ENCODE data around the gene LIN7B. TPM values are rescaled to one million over a fixed set of nuclear protein-coding genes. Genes with fewer than 3 reads are reported as not detected.
"Not testable (repeated sequence)": the region's sequence is repeated elsewhere in the genome, so short reads cannot be mapped to it uniquely, and the experiment has no call there.

The LIN7B gene
- polyA plus RNA-seq, 4 donors = 7.7 to 21.9 (median 14.5) TPM

GRCh38 chr19:49120325-49120683 lies 6.1 kb downstream of the LIN7B start:
- WGBS, 3 donors = 12 to 19% (median 13%) methylated on average over 15 to 16 of the region's 16 CpGs
- no peak for DNase-seq
- Histone ChIP-seq H3K36me3 (ENCODE audit: control insufficient read depth in 3 of 3, insufficient read depth in 2 of 3, low read depth in 1 of 3, low read length in 3 of 3) (peaks cover 0 to 11% (median 0%) of the 10 kb centered on the region in 3 donors), H3K4me3 (ENCODE audit: low read depth in 1 of 3, low read length in 3 of 3) (peak overlapping the region in 1 of 3 donors; percentile 59), H3K9me3 (ENCODE audit: control insufficient read depth in 2 of 2, insufficient read depth in 1 of 2, low read depth in 1 of 2, low read length in 1 of 2) (no peaks in the 10 kb centered on the region), H3K27ac (ENCODE audit: low read depth in 1 of 3, low read length in 2 of 3) (no peak overlapping the region), H3K4me1 (ENCODE audit: control insufficient read depth in 3 of 3, insufficient read depth in 2 of 3, low read depth in 1 of 3, low read length in 2 of 3) (peaks cover 6 to 18% (median 7%) of the 10 kb centered on the region in 3 donors), H3K27me3 (ENCODE audit: control insufficient read depth in 3 of 3, insufficient read depth in 3 of 3, low read length in 3 of 3) (peaks cover 0 to 22% (median 0%) of the 10 kb centered on the region in 3 donors)
- no peak for FAIRE-seq

GRCh38 chr19:49120868-49121267 lies 6.7 kb downstream of the LIN7B start:
- 93 to 97% (median 96%) methylated on average over 2 of the region's 2 CpGs for WGBS, 3 donors
- DNase-seq = no peak
- FAIRE-seq = no peak

GRCh38 chr19:49121841-49122240 lies 7.7 kb downstream of the LIN7B start:
- Histone ChIP-seq H3K27me3 (ENCODE audit: control insufficient read depth in 3 of 3, insufficient read depth in 3 of 3, low read length in 3 of 3) (peaks cover 0 to 25% (median 0%) of the 10 kb centered on the region in 3 donors), H3K4me1 (ENCODE audit: control insufficient read depth in 3 of 3, insufficient read depth in 2 of 3, low read depth in 1 of 3, low read length in 2 of 3) (peaks cover 6 to 23% (median 7%) of the 10 kb centered on the region in 3 donors)
- WGBS, 3 donors = 63 to 79% (median 67%) methylated on average over 10 of the region's 10 CpGs
- not testable (repeated sequence) for FAIRE-seq; H3K27ac ChIP-seq (ENCODE audit: low read depth in 1 of 3, low read length in 2 of 3); H3K36me3 ChIP-seq (ENCODE audit: control insufficient read depth in 3 of 3, insufficient read depth in 2 of 3, low read depth in 1 of 3, low read length in 3 of 3); H3K4me3 ChIP-seq (ENCODE audit: low read depth in 1 of 3, low read length in 3 of 3); H3K9me3 ChIP-seq (ENCODE audit: control insufficient read depth in 2 of 2, insufficient read depth in 1 of 2, low read depth in 1 of 2, low read length in 1 of 2)
- peak in 1 of 2 donors; percentile 29 for DNase-seq

More at GRCh38 chr19:49120868-49121267, 6.7 kb downstream of the LIN7B start:
- Histone ChIP-seq H3K4me3 (ENCODE audit: low read depth in 1 of 3, low read length in 3 of 3) (no peak overlapping the region), H3K9me3 (ENCODE audit: control insufficient read depth in 2 of 2, insufficient read depth in 1 of 2, low read depth in 1 of 2, low read length in 1 of 2) (no peaks in the 10 kb centered on the region), H3K36me3 (ENCODE audit: control insufficient read depth in 3 of 3, insufficient read depth in 2 of 3, low read depth in 1 of 3, low read length in 3 of 3) (peaks cover 0 to 11% (median 0%) of the 10 kb centered on the region in 3 donors), H3K4me1 (ENCODE audit: control insufficient read depth in 3 of 3, insufficient read depth in 2 of 3, low read depth in 1 of 3, low read length in 2 of 3) (peaks cover 6 to 23% (median 7%) of the 10 kb centered on the region in 3 donors), H3K27me3 (ENCODE audit: control insufficient read depth in 3 of 3, insufficient read depth in 3 of 3, low read length in 3 of 3) (peaks cover 0 to 25% (median 0%) of the 10 kb centered on the region in 3 donors), H3K27ac (ENCODE audit: low read depth in 1 of 3, low read length in 2 of 3) (no peak overlapping the region)

DNA sequence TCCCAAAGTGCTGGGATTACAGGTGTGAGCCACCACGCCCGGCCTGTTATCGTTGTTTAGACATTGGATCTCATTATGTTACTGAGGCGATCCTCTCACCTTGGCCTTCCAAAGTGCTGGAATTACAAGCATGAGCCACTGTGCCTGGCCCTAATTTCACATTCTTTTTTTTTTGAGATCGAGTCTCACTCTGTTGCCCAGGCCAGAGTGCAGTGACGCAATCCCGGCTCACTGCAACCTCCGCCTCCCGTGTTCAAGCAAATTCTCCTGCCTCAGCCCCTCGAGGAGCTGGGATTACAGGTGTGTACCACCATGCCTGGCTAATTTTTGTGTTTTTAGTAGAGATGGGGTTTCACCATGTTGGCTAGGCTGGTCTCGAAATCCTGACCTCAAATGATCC lies 9.1 kb downstream of the LIN7B start:
- 75 to 88% (median 82%) methylated on average over 11 of the region's 11 CpGs for WGBS, 3 donors

DNA sequence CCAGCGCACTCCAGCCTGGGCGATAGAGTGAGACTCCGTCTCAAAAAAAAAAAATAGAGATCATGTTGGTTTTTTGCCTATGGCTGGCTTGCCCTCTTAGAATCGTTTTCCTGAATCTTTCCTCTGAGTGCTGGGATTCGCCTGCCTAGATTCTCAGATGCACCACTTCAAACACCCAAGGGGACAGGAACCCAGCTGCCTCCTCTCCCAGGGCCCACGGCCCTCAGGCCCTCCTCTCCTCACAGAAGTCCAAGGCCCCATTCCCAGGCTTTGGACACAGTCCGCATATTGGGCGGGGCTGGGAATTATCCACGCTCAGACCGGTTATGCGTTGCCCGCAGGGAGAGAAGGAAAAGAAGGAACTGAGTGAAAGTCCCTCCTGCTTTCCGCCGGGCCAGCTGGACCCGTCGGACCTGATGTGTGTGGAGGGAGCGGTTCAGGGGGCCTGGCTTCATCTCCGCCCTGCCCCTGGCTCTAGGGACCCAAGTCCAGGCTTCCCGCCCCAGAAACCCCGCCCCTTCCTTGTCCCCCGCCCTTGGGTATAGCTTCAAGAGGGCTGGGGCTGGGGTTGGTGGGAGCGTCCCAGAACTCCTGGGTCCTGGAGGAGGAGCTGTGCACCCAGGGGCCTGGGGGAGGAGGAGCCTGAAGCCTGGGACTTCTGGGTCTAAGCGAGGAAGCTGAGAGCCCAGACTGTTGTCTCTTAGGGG lies 11.0 kb downstream of the LIN7B start:
- Histone ChIP-seq H3K4me1 (ENCODE audit: control insufficient read depth in 3 of 3, insufficient read depth in 2 of 3, low read depth in 1 of 3, low read length in 2 of 3) (peaks cover 0 to 12% (median 3%) of the 10 kb centered on the region in 3 donors), H3K4me3 (ENCODE audit: low read depth in 1 of 3, low read length in 3 of 3) (peak overlapping the region in 1 of 3 donors; percentile 5), H3K9me3 (ENCODE audit: control insufficient read depth in 2 of 2, insufficient read depth in 1 of 2, low read depth in 1 of 2, low read length in 1 of 2) (peaks cover 0 to 3% of the 10 kb centered on the region in 2 donors), H3K27me3 (ENCODE audit: control insufficient read depth in 3 of 3, insufficient read depth in 3 of 3, low read length in 3 of 3) (peaks cover 0 to 18% (median 0%) of the 10 kb centered on the region in 3 donors), H3K36me3 (ENCODE audit: control insufficient read depth in 3 of 3, insufficient read depth in 2 of 3, low read depth in 1 of 3, low read length in 3 of 3) (no peaks in the 10 kb centered on the region), H3K27ac (ENCODE audit: low read depth in 1 of 3, low read length in 2 of 3) (peak overlapping the region in 2 of 3 donors; percentile 17 to 45)
- peak; percentile 76 to 91 for DNase-seq
- no peak for FAIRE-seq
- 13 to 36% (median 24%) methylated on average over 23 of the region's 23 CpGs for WGBS, 3 donors

More for the DNA sequence above, 9.1 kb downstream of the LIN7B start:
- H3K9me3 ChIP-seq (ENCODE audit: control insufficient read depth in 2 of 2, insufficient read depth in 1 of 2, low read depth in 1 of 2, low read length in 1 of 2); DNase-seq; H3K36me3 ChIP-seq (ENCODE audit: control insufficient read depth in 3 of 3, insufficient read depth in 2 of 3, low read depth in 1 of 3, low read length in 3 of 3); FAIRE-seq; H3K27ac ChIP-seq (ENCODE audit: low read depth in 1 of 3, low read length in 2 of 3); H3K4me3 ChIP-seq (ENCODE audit: low read depth in 1 of 3, low read length in 3 of 3): not testable (repeated sequence)
- H3K4me1 ChIP-seq (ENCODE audit: control insufficient read depth in 3 of 3, insufficient read depth in 2 of 3, low read depth in 1 of 3, low read length in 2 of 3) = peaks cover 0 to 20% (median 0%) of the 10 kb centered on the region in 3 donors
- peaks cover 0 to 25% (median 0%) of the 10 kb centered on the region in 3 donors for H3K27me3 ChIP-seq (ENCODE audit: control insufficient read depth in 3 of 3, insufficient read depth in 3 of 3, low read length in 3 of 3)

DNA sequence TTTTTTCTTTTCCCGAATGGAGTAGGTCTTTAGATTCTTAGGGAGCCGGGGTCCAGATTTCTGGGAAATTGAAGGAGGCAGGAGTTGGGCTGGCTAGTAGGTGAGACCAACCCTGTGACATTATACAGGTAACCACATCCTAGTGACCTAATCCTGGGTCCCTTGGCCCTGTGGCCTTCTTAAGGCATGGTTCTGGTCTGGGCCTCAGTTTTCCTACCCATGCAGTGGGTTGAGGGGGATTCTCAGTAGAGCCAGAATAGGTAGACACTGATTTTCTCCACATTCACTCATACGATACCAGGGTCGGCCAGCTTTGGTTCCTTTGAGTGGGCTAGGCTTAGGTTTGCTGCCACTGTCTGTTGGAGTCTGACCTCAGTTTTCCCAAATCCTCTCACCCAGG lies 12.4 kb downstream of the LIN7B start:
- Histone ChIP-seq H3K4me1 (ENCODE audit: control insufficient read depth in 3 of 3, insufficient read depth in 2 of 3, low read depth in 1 of 3, low read length in 2 of 3) (peaks cover 0 to 12% (median 3%) of the 10 kb centered on the region in 3 donors), H3K36me3 (ENCODE audit: control insufficient read depth in 3 of 3, insufficient read depth in 2 of 3, low read depth in 1 of 3, low read length in 3 of 3) (no peaks in the 10 kb centered on the region), H3K9me3 (ENCODE audit: control insufficient read depth in 2 of 2, insufficient read depth in 1 of 2, low read depth in 1 of 2, low read length in 1 of 2) (peaks cover 0 to 3% of the 10 kb centered on the region in 2 donors), H3K27me3 (ENCODE audit: control insufficient read depth in 3 of 3, insufficient read depth in 3 of 3, low read length in 3 of 3) (peaks cover 0 to 7% (median 0%) of the 10 kb centered on the region in 3 donors), H3K27ac (ENCODE audit: low read depth in 1 of 3, low read length in 2 of 3) (no peak overlapping the region), H3K4me3 (ENCODE audit: low read depth in 1 of 3, low read length in 3 of 3) (no peak overlapping the region)
- FAIRE-seq = no peak
- WGBS, 3 donors = 71 to 82% (median 80%) methylated on average over 4 of the region's 4 CpGs
- DNase-seq = no peak

DNA sequence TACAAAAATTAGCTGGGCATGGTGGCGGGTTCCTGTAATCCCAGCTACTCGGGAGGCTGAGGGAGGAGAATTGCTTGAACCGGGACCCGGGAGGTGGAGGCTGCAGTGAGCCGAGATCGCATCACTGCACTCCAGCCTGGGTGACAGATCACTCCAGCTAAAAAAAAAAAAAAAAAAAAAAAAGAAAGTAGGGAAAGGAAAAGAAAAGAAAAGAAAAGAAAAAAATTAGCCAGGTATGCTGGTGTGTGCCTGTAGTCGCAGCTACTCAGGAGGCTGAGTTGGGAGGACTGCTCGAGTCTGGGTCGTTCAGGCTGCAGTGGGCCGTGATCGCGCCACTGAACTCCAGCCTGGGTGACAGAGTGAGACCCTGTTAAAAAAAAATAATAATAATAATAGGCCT lies 13.1 kb downstream of the LIN7B start:
- H3K4me1 ChIP-seq (ENCODE audit: control insufficient read depth in 3 of 3, insufficient read depth in 2 of 3, low read depth in 1 of 3, low read length in 2 of 3) = peaks cover 0 to 12% (median 3%) of the 10 kb centered on the region in 3 donors
- not testable (repeated sequence) for H3K4me3 ChIP-seq (ENCODE audit: low read depth in 1 of 3, low read length in 3 of 3); H3K9me3 ChIP-seq (ENCODE audit: control insufficient read depth in 2 of 2, insufficient read depth in 1 of 2, low read depth in 1 of 2, low read length in 1 of 2); H3K27me3 ChIP-seq (ENCODE audit: control insufficient read depth in 3 of 3, insufficient read depth in 3 of 3, low read length in 3 of 3); H3K36me3 ChIP-seq (ENCODE audit: control insufficient read depth in 3 of 3, insufficient read depth in 2 of 3, low read depth in 1 of 3, low read length in 3 of 3); FAIRE-seq; H3K27ac ChIP-seq (ENCODE audit: low read depth in 1 of 3, low read length in 2 of 3); DNase-seq
- WGBS, 3 donors = 94 to 96% (median 95%) methylated on average over 12 of the region's 12 CpGs

DNA sequence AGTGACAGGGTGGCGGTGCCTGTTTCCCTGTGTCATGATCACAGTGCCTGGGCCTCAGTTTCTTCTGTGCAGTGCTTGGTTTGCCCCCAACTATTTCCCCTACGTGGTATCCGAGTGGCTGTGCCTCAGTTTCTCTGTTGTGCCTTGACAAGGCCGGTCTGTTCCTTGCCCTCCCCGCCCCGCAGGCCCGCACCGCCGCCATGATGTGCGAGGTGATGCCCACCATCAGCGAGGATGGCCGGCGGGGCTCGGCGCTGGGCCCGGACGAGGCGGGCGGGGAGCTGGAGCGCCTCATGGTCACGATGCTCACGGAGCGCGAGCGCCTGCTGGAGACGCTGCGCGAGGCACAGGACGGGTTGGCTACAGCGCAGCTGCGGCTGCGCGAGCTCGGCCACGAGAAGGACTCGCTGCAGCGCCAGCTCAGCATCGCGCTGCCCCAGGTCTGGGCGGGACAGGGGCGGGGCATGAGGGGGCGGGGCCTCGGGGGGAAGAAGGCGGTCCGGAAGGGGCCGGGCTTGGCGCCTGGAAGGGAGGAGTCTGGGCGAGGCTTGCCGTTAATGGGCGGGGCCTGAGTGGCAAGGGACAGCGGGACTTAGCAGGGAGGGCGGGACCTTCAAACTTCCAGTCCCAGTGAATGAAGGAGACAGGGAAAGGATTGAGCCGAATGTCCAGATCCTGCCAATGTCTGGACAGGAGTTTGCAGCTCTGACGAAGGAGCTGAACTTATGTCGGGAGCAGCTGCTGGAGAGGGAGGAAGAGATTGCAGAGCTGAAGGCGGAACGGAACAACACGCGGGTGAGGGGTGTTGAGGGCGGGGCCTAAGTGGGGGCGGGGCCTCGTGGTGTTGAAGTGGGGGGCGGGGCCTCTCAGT lies 13.7 kb downstream of the LIN7B start:
- H3K4me3 ChIP-seq (ENCODE audit: low read depth in 1 of 3, low read length in 3 of 3) = peak overlapping the region; percentile 13 to 26 (median 21)
- H3K9me3 ChIP-seq (ENCODE audit: control insufficient read depth in 2 of 2, insufficient read depth in 1 of 2, low read depth in 1 of 2, low read length in 1 of 2) = peaks cover 0 to 3% of the 10 kb centered on the region in 2 donors
- FAIRE-seq = no peak

More for the DNA sequence above, 13.7 kb downstream of the LIN7B start:
- Histone ChIP-seq H3K27me3 (ENCODE audit: control insufficient read depth in 3 of 3, insufficient read depth in 3 of 3, low read length in 3 of 3) (peaks cover 0 to 10% (median 0%) of the 10 kb centered on the region in 3 donors), H3K27ac (ENCODE audit: low read depth in 1 of 3, low read length in 2 of 3) (peak overlapping the region; percentile 50 to 68 (median 61)), H3K4me1 (ENCODE audit: control insufficient read depth in 3 of 3, insufficient read depth in 2 of 3, low read depth in 1 of 3, low read length in 2 of 3) (peaks cover 0 to 12% (median 3%) of the 10 kb centered on the region in 3 donors), H3K36me3 (ENCODE audit: control insufficient read depth in 3 of 3, insufficient read depth in 2 of 3, low read depth in 1 of 3, low read length in 3 of 3) (no peaks in the 10 kb centered on the region)
- 3% methylated on average over 50 to 63 of the region's 63 CpGs for WGBS, 3 donors
- DNase-seq = peak; percentile 97 to 99
